OCI-LY7 (cell line): Measurements from ENCODE around the gene COQ8A.

Experiments used
- EZH2phosphoT487 ChIP-seq: fragments of 200-600 bp; sonication (generic); IDR thresholded peaks from 2 replicates; pipeline ENCODE4 v1.6.1; 2018; ENCODE audit warnings: low read depth, borderline replicate concordance, mild to moderate bottlenecking, mixed run types, antibody characterized with exemption, low read length, moderate library complexity, mixed read lengths
- TF ChIP-seq, protein P1 (sequence below): fragments of 200-600 bp; sonication (generic); conservative IDR thresholded peaks from 2 replicates; pipeline ENCODE4 v1.5.1; 2014; ENCODE audit warnings: mild to moderate bottlenecking, antibody characterized with exemption, low read length, moderate library complexity, mixed read lengths

- TF ChIP-seq, protein P1, sequence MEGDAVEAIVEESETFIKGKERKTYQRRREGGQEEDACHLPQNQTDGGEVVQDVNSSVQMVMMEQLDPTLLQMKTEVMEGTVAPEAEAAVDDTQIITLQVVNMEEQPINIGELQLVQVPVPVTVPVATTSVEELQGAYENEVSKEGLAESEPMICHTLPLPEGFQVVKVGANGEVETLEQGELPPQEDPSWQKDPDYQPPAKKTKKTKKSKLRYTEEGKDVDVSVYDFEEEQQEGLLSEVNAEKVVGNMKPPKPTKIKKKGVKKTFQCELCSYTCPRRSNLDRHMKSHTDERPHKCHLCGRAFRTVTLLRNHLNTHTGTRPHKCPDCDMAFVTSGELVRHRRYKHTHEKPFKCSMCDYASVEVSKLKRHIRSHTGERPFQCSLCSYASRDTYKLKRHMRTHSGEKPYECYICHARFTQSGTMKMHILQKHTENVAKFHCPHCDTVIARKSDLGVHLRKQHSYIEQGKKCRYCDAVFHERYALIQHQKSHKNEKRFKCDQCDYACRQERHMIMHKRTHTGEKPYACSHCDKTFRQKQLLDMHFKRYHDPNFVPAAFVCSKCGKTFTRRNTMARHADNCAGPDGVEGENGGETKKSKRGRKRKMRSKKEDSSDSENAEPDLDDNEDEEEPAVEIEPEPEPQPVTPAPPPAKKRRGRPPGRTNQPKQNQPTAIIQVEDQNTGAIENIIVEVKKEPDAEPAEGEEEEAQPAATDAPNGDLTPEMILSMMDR: no peak
- TF ChIP-seq EZH2phosphoT487: no peak
Measured at GRCh38 chr1:226952118-226952441, 12.0 kb downstream of the COQ8A start.
